Dedifferentiated amniotic fluid mesenchymal stem cell (primary cell): ENCODE measurements around the gene STAT6.

Source experiments
- DNase-seq: peaks from one replicate; pipeline ENCODE4 v3.0.0-alpha.2; 2016; ENCODE audit errors: extremely low spot score

STAT6 gene

GRCh38 chr12:57146961-57147944, 36.1 kb upstream of the STAT6 start, which contains the start of gene LRP1-AS:
Gene LRP1-AS, minus strand, starts transcription at chr12:57147619.
- DNase-seq, result no peak

GRCh38 chr12:57146092-57146491, 34.9 kb upstream of the STAT6 start:
- no peak for DNase-seq

GRCh38 chr12:57145460-57146059, 34.4 kb upstream of the STAT6 start:
- DNase-seq, result no peak

GRCh38 chr12:57143454-57143853, 32.3 kb upstream of the STAT6 start:
- DNase-seq, result no peak

GRCh38 chr12:57142727-57143126, 31.6 kb upstream of the STAT6 start:
- DNase-seq, result no peak

- DNase-seq, result no peak
Measured at GRCh38 chr12:57142121-57142520, 31.0 kb upstream of the STAT6 start.

GRCh38 chr12:57141249-57141648, 30.1 kb upstream of the STAT6 start:
- no peak for DNase-seq

- no peak for DNase-seq
Measured at GRCh38 chr12:57139796-57140649, 28.9 kb upstream of the STAT6 start.

GRCh38 chr12:57138526-57139272, 27.5 kb upstream of the STAT6 start:
- DNase-seq, result no peak

- DNase-seq, result peak; percentile 16
Measured at GRCh38 chr12:57135527-57136326, 24.6 kb upstream of the STAT6 start.

GRCh38 chr12:57134949-57135348, 23.8 kb upstream of the STAT6 start:
- no peak for DNase-seq

GRCh38 chr12:57133916-57134315, 22.8 kb upstream of the STAT6 start:
- no peak for DNase-seq

- DNase-seq, result peak; percentile 59
Measured at GRCh38 chr12:57133013-57133569, 21.9 kb upstream of the STAT6 start.

- no peak for DNase-seq
Measured at GRCh38 chr12:57131896-57132744, 21.0 kb upstream of the STAT6 start.

GRCh38 chr12:57130941-57131340, 19.8 kb upstream of the STAT6 start:
- no peak for DNase-seq

- no peak for DNase-seq
Measured at GRCh38 chr12:57129889-57130288, 18.7 kb upstream of the STAT6 start.

- DNase-seq, result no peak
Measured at GRCh38 chr12:57129321-57129842, 18.2 kb upstream of the STAT6 start.

GRCh38 chr12:57128519-57129247, 17.5 kb upstream of the STAT6 start:
- DNase-seq, result no peak
